Cardiac muscle cell (in vitro differentiated cells and primary cell): ENCODE measurements around the gene SMARCAD1. TPM values are rescaled to one million over a fixed set of nuclear protein-coding genes. Genes with fewer than 3 reads are reported as not detected.
A peak's percentile ranks its signal among the peaks of the same experiment; 100 is the strongest.
"Not testable (repeated sequence)": the region's sequence is repeated elsewhere in the genome, so short reads cannot be mapped to it uniquely, and the experiment has no call there.

Source experiments
- DNase-seq, 2 donors: peaks; one replicate each; pipeline versions ENCODE4 v3.0.0 to v3.0.0-alpha.2; 2010 to 2017; ENCODE audit warnings: low read depth in 1 of 2, low spot score in 1 of 2
- H3K27ac ChIP-seq: fragments of 200-600 bp; sonication (generic); 2 replicates; pipeline ENCODE4 v1.5.1; 2016
- H3K27me3 ChIP-seq: fragments of 200-600 bp; sonication (generic); 2 replicates; pipeline ENCODE4 v1.6.0; 2016; ENCODE audit warnings: control low read depth
- H3K36me3 ChIP-seq: fragments of 200-600 bp; sonication (generic); 2 replicates; pipeline ENCODE4 v1.5.1; 2016; ENCODE audit warnings: control low read depth
- H3K4me1 ChIP-seq: fragments of 200-600 bp; sonication (generic); 2 replicates; pipeline ENCODE4 v1.8.1; 2017; ENCODE audit warnings: low read depth, mild to moderate bottlenecking, mixed run types
- H3K4me3 ChIP-seq: fragments of 200-600 bp; sonication (generic); 2 replicates; pipeline ENCODE4 v1.5.1; 2016; ENCODE audit warnings: mild to moderate bottlenecking
- H3K9me3 ChIP-seq: fragments of 200-600 bp; sonication (generic); 2 replicates; pipeline ENCODE4 v1.5.1; 2017; ENCODE audit warnings: low read depth, mild to moderate bottlenecking, control low read depth
- CTCF ChIP-seq: IDR thresholded peaks from 2 replicates; pipeline ENCODE4 v1.5.1; 2012; ENCODE audit warnings: low read depth, mild to moderate bottlenecking, low read length
- polyA plus RNA-seq: library from polyadenylated mRNA; unstranded; fragments of >200 nt; fragmentation: Nextera tagmentation; extraction: Ambion mirVana; gene quantifications from 2 replicates; pipeline ENCODE4 v1.2.1, GENCODE V29; 2016
- total RNA-seq: library from RNA; depleted of rRNA; stranded (reverse); fragments of >200 nt; gene quantifications from 2 replicates; pipeline ENCODE4 v1.2.3, GENCODE V29; 2016

SMARCAD1 gene
- total and polyA plus RNA-seq, 2 experiments from 2014 or later, result 19.4 to 20.6 TPM

- no peaks in the 10 kb centered on the region for H3K27me3 ChIP-seq
- H3K4me3 ChIP-seq, result no peak overlapping the region
- peak; percentile 31 to 36 for DNase-seq
- peaks cover 3% of the 10 kb centered on the region for H3K4me1 ChIP-seq
- peak; percentile 43 for TF ChIP-seq CTCF
- H3K36me3 ChIP-seq, result no peaks in the 10 kb centered on the region
- no peaks in the 10 kb centered on the region for H3K9me3 ChIP-seq
- H3K27ac ChIP-seq, result no peak overlapping the region
Observed at GRCh38 chr4:94332983-94333590, 125.4 kb downstream of the SMARCAD1 start.

GRCh38 chr4:94333866-94334265, 126.2 kb downstream of the SMARCAD1 start:
- no peak overlapping the region for H3K27ac ChIP-seq
- no peaks in the 10 kb centered on the region for H3K27me3 ChIP-seq
- no peak for DNase-seq
- H3K9me3 ChIP-seq, result no peaks in the 10 kb centered on the region
- H3K4me3 ChIP-seq, result no peak overlapping the region
- H3K36me3 ChIP-seq, result no peaks in the 10 kb centered on the region
- no peak for TF ChIP-seq CTCF
- peaks cover 3% of the 10 kb centered on the region for H3K4me1 ChIP-seq

- Histone ChIP-seq H3K36me3 (no peaks in the 10 kb centered on the region), H3K27me3 (no peaks in the 10 kb centered on the region), H3K4me3 (no peak overlapping the region), H3K4me1 (peaks cover 3% of the 10 kb centered on the region), H3K9me3 (no peaks in the 10 kb centered on the region), H3K27ac (no peak overlapping the region)
- TF ChIP-seq CTCF, result no peak
- no peak for DNase-seq
Observed at GRCh38 chr4:94334476-94334875, 126.8 kb downstream of the SMARCAD1 start.

GRCh38 chr4:94334962-94335361, 127.3 kb downstream of the SMARCAD1 start:
- DNase-seq, result no peak
- H3K4me1 ChIP-seq, result peaks cover 3% of the 10 kb centered on the region
- no peaks in the 10 kb centered on the region for H3K27me3 ChIP-seq
- H3K9me3 ChIP-seq, result no peaks in the 10 kb centered on the region
- no peak overlapping the region for H3K4me3 ChIP-seq
- no peak overlapping the region for H3K27ac ChIP-seq
- no peaks in the 10 kb centered on the region for H3K36me3 ChIP-seq
- no peak for TF ChIP-seq CTCF

GRCh38 chr4:94336303-94336702, 128.6 kb downstream of the SMARCAD1 start:
- no peak for TF ChIP-seq CTCF
- Histone ChIP-seq H3K9me3 (no peaks in the 10 kb centered on the region), H3K27me3 (no peaks in the 10 kb centered on the region), H3K4me3 (no peak overlapping the region), H3K27ac (no peak overlapping the region), H3K4me1 (peaks cover 3% of the 10 kb centered on the region), H3K36me3 (no peaks in the 10 kb centered on the region)
- DNase-seq, result no peak

- H3K4me3 ChIP-seq, H3K9me3 ChIP-seq, H3K27ac ChIP-seq, H3K27me3 ChIP-seq, DNase-seq, H3K36me3 ChIP-seq, H3K4me1 ChIP-seq: not testable (repeated sequence)
Observed at GRCh38 chr4:94336791-94337190, 129.1 kb downstream of the SMARCAD1 start.
